GM18511 (cell line): ENCODE results near the gene DDOST.

Source experiments
- ATAC-seq: cut with Tn5 transposase; IDR thresholded peaks from one replicate; pipeline ENCODE4 v1.9.1; 2021; ENCODE audit warnings: mild to moderate bottlenecking, moderate library complexity; ENCODE audit not compliant: unreplicated experiment

The DDOST gene

DNA sequence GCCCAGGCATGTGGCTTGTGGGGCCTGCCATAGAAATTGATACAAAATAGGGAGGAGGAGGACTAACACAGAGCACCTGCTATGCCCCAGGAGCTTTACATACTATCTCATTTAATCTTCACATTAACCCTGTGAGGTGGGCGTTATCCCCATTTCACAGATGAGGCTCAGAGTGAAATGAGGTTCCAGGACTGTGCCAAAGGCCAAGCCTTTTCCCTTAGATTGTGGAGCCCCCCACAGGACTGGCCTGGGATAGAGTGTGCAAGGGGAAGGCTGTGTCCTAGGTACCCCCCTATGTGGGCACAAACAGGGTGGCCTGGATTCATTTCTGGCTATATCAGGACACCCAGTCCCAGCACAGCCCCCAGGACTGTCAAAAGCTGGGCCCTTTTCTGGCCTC lies 2.2 kb upstream of the DDOST start:
- ATAC-seq, result no peak

DNA sequence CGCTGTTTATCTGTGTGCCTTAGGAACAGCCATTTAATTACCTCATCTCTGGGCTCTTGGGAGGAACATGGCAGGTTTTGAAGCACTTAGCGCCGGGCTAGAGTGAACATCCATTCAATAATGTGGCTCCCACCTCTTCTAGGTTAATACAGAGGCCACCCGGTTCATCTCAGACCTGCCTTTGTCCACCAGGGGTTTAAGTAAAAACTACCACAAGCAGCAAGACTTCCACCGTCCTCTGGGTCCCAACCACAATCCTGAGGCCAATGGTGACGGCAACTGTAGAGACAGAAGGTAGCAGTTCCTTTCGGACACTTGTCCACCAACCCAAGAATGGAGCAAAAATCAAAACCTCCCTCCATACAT lies 924 bp upstream of the DDOST start:
- ATAC-seq, result no peak

DNA sequence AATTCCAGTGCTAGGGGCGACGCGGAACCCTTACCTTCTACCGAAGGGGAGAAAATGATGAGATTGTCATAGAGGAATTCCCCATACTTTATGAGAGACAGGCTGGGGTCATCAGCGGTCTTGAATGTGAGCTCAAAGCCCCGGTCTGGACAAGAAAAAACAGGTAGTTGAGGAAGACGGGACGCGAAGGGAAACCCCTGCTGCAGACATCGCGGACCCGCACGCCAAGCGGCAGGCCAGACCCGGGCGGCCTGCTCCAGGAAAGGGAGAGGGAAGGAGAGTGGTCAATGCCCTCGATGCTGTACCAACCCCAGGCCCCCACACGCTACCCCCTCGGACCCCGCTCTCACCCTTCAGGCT lies 342 bp downstream of the DDOST start:
- ATAC-seq, result peak; percentile 7

DNA sequence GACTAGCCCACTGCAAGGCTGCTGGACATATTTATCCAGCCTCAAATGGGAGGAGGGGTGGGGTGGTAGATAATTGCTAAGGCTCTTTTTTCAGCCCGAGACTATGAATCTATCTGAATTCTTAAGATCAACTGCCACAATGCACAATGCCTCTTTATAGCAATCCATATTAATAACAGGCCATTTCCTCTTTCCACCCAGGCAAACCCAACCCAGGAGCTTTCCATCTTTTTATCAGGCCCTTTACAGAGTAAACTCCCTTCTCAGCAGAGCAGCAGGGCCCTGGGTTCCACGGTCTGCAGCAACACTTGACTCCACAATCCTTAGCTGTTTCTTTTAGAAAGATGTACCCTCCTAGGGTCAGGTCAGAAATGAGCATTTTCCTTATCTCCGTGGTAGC lies 806 bp downstream of the DDOST start:
- ATAC-seq, result no peak

DNA sequence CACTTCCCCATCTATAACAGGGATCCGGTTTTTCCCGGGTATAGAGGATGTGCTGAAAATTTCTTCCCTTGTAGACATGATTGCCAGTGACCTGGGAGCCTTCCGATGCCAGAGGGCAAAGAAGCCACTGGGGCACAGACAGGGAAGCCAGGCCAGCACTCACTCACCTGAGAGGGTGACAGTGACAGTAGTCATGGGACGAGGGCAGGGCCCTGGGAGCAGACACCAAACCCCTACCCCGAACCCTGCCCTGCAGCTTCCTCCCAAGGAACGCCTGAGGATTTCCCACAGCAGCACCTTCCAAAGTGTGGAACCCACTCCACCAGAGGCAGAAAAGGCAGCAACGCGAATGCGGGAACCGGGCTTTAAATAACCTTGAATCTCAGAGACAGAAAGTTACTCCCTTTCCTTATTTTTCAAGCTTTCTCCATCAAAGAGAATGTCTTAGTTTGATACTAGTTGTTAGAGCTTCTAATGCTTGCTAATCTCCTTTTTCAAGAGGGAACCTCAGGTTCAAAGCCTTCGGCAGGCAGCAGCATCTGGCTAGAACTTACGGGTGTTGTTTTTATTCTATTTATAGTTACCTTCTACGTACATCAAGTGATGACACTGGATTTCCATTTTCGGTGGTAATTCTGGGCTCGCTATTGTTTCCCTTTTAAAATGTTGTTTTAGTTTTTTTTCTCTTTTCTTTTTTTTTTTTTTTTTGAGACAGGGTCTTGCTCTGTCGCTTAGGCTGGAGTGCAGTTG lies 2.8 kb downstream of the DDOST start:
- no peak for ATAC-seq

DNA sequence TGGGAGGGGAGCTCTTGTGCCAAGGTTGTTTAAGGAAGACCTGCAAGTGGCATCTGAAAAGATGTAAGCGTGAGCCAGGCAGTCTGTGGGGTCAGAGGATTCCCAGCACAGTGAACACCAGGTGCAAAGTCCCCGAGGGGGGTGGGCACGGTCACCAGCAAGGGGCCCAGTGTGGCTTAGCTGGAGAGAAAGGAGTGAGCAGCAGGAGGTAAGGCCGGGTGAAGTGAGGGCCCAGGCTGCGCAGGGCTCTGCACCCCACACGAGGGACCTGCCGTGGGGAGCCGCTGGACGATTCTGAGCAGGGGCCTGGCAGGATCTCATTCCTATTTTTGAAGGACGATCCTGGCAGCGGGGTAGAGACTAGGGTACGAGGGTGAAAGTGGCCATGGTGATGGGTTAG lies 4.1 kb downstream of the DDOST start:
- no peak for ATAC-seq

DNA sequence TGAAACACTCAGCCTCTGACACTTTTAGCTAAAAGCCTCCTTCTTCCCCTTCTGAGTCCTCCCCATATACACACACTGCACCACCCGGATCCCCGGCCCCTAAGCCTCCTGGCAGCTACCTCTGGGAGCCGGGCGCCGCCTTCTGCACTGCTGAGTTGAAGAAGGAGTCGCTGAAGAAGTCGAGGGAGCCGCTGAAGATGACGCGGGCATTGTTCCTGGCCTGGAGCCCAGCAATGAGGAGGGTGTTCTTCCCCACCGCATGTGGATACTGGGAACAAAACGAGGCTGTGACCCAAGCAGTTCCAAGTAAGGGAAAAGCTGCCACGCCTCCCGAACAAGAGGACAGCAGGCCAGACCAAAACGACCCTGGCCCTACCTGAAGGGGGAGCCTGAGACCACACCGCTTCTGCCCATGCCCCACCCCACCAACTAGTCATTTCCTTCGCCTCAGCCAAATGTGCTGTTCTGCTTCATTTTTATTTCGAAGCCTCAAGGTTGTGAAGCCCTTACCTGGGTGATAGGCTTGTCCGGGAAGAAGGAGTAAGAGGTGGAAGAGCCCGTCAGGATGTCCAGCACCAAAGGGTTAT lies 7.0 kb downstream of the DDOST start:
- ATAC-seq, result no peak

DNA sequence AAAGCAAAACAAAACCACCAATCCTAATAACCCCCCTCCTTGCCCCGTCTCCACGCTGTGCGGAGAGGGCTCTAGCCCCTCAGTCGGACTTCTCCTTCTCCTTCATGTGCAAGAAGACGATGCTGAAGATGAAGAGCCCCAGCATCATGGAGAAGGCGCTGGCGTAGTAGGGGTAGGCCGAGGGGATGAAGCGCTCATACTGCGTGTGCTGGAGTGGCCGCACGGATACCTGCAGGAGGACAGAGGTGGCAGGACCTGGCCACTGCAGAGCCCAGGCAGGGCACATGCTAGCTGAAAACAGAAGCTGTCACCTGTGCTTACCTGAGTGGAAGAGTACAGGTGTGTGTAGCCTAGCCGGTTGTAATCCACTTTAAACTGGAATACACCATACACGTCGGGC lies 8.9 kb downstream of the DDOST start:
- no peak for ATAC-seq

DNA sequence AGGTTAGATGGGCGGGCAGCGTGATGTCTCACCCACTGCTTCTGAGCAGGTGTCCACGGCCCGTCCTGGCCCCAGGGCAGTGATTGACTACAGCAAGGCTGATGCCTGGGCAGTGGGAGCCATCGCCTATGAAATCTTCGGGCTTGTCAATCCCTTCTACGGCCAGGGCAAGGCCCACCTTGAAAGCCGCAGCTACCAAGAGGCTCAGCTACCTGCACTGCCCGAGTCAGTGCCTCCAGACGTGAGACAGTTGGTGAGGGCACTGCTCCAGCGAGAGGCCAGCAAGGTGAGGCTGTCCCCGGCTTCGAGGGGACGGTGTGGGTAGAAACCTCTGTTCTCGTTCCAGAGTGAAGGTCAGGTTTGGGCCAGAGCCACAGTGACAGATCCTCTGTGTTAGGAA lies 12.2 kb downstream of the DDOST start:
- no peak for ATAC-seq

DNA sequence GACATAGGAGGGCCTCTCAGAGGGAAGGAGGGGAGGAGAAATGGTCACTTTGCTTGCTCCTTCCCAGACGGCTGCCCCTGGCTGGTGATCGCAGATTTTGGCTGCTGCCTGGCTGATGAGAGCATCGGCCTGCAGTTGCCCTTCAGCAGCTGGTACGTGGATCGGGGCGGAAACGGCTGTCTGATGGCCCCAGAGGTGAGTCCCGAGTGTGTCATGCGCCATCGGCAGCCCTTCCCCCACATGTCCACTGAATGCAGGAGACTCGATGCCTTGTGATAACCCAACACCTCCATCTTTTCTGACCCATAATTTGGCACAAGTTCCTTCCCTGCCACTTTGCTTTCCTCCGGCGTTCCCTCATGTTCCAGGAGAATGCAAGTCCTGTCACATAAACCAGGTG lies 12.7 kb downstream of the DDOST start:
- ATAC-seq, result no peak

DNA sequence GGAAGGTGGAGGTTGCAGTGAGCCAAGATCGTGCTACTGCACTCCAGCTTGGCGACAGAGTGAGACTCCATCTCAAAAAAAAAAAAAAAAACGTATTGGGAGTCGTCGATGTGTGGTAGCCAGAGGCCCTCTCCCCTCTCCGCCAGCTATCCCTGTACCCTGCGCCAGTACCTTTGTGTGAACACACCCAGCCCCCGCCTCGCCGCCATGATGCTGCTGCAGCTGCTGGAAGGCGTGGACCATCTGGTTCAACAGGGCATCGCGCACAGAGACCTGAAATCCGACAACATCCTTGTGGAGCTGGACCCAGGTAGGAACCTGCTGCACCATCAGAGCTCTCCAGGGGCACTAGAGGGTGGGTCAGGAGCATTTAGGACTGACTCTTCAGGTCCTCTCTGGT lies 15.8 kb downstream of the DDOST start:
- no peak for ATAC-seq

DNA sequence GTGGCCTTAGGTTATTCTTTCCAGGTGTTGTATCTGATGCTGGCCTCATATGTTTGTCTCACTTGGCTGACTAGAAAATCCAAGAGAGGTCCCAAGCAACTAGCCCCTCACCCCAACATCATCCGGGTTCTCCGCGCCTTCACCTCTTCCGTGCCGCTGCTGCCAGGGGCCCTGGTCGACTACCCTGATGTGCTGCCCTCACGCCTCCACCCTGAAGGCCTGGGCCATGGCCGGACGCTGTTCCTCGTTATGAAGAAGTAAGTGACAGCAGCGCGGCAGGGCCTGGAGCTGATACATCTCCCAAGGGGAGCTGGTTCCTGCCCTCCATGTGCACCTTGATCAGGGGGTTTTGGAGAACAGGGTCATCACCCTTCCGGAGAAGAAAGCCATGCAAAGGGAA lies 16.8 kb downstream of the DDOST start:
- ATAC-seq, result no peak

DNA sequence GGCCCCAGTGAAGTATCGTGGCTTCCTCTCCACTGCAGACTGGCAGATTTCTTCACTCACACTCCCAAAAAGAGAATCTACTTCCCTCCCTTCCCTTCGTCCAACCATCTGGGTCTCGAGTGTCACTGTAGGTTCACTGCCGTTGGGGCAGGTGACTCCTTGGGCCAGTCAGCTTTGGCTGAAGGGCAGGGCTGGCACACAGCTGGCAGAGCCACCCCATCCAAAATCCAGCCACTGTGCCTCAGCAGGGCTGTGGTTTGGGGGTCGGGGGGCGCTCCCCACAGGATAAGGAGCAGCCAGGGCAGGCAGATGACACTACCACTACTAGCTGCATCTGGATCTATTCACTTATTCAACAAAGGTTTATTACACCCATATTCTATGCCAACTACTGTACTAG lies 18.1 kb downstream of the DDOST start:
- no peak for ATAC-seq

DNA sequence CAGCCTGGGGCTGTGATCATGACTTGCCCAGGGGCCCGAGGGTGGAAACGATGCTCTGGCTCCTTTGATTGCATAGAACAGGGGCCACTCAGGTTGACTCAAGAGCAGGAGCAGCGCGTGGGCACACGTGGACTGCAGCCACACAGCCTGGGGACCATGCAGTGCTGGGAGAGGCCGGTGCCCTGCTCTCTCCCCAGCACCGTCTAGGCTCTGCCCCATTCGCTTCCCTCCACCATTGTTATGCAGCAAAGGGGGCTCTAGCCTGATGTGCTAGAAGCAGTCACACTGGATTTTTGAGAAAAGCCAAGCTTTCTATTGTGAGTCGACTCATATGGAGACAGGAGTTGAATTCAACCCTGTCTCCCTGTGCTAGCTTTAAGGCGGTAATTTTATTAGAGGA lies 19.2 kb downstream of the DDOST start:
- no peak for ATAC-seq

DNA sequence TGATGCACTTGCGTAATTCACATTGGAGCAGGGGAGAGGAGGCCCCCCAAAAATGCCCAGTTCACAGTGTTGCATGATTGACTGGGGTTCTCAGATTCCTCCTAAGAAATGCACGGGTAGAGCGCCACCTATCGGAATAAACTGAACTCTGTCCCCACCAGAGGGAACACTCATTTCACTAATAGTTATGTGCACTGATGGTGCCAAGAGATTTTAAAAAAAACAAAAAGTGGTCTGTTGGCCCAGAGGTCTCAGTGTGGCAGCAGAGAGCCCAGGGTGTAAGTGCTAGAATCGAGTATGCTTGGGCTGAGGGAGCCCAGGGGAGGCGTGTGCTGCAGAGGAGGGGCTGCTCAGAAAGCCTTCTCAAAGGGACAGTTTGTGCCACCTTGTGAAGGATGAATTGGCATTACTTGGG lies 21.0 kb downstream of the DDOST start:
- ATAC-seq, result no peak

DNA sequence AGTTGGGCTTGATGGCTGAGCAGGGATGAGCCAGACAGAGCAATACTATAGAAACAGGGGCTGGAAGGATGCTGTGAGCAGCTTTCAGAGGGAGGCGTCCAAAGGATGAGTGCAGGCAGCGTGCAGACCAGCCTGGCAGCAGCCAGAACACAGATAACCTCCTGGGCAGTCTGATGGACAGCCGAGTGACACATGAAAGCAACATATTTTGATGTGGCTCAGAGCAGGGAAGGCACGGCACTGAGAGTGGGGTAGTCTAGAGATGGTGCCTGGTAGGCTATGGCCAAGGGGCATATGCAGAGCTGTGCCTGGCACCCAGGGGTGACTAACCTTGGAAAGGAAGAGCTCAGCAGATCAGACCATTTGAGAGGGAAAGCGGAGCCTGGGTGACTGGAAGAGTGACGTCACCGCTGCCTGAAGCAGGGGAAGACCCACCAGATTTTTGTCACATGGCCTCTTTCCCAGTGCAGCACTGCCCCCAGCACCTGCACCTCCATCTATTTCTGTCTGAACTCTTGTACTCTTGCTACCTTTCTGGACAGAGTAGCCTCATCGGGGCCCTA lies 24.3 kb downstream of the DDOST start:
- ATAC-seq, result no peak

DNA sequence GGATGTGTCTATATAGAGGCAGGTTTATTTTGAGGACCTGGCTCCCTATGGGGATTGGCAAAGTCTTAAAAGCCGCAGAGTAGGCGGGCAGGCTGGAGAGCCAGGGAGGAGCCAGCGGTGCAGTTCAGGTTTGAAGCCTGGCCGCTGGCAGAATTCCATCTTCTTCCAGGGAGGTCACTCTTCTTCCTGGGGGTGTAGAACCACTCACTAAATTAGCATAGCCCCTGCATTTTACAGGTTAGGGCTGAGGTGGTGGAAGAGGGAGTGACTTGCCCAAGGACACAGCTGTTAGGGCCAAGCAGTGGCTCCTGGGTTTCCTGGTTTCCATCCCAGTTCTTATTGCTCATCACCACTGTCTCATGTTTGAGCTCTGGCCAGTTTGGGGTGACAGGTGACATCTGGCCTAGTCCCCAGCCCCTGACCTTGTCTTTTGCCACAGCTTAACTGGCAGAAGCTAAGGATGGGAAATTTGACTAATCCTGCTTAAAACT lies 26.5 kb downstream of the DDOST start:
- no peak for ATAC-seq

DNA sequence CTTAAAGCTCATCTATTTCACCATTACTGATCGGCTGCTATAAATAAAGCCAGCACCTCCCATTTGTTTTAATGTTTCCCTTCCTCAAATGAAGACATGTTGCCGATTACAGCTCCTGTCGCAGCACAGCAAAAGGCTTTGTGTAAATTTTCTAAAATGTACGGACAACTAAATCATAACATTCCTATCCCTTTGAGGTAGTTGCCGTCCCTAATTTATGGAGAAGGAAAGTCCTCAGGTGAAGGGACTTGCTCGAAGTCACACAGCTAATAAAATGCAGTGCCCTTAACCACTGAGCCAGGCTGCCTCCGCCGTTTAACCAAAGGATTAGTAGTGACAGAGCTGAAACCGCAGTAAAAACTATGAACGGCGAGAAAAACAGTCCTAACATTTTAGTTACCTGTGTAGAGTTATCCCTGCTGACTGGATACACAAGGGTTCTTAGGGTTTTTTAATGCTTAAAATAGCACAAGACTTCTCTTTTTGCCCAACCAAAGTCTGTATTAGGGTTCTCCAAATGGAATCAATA lies 27.0 kb downstream of the DDOST start:
- no peak for ATAC-seq

DNA sequence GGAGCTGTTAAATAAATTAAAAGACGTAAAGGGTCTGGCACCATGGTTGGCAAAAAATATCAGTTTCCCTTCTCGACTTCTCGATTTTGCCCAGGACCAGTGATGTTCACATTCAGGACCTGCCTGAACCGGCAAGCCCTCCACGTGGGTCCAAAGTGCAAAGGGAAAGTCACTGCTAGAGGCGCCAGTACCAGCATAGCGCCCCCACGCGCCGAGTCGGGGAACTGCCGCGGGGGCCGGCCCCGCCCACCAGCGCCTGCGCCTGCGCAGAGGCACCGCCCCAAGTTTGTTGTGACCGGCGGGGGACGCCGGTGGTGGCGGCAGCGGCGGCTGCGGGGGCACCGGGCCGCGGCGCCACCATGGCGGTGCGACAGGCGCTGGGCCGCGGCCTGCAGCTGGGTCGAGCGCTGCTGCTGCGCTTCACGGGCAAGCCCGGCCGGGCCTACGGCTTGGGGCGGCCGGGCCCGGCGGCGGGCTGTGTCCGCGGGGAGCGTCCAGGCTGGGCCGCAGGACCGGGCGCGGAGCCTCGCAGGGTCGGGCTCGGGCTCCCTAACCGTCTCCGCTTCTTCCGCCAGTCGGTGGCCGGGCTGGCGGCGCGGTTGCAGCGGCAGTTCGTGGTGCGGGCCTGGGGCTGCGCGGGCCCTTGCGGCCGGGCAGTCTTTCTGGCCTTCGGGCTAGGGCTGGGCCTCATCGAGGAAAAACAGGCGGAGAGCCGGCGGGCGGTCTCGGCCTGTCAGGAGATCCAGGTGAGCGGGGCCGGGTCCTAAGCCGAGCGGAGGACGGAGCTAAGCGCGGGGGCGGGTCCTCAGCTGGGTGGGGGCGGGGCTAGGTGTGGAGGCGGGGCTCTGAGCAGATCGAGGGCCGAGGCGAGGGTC lies 27.7 kb downstream of the DDOST start, which contains the start of gene PINK1:
Gene PINK1, plus strand, starts transcription at position 269 of the 875 bp plus-strand sequence. Its CDS starts 91 bp downstream, at position 360.
- ATAC-seq, result peak; percentile 72

DNA sequence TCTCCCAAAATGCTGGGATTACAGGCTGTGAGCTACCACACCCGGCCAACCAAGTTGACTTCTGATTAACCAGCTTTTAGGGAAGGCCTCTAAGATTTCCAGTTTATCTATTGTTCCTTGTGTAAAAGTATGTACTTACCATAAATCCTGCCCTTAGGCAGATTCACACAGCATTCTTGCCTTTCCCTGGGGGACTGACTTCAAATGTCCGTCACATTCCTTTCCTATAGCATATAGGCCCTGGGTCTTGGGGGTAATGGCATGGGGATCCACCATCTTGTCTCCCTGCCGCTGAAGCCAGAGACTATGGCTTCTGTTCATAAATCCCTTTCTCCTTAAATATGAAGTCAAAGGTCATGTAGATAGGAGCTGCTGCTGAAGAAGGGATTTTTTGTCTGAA lies 28.8 kb downstream of the DDOST start:
- no peak for ATAC-seq

DNA sequence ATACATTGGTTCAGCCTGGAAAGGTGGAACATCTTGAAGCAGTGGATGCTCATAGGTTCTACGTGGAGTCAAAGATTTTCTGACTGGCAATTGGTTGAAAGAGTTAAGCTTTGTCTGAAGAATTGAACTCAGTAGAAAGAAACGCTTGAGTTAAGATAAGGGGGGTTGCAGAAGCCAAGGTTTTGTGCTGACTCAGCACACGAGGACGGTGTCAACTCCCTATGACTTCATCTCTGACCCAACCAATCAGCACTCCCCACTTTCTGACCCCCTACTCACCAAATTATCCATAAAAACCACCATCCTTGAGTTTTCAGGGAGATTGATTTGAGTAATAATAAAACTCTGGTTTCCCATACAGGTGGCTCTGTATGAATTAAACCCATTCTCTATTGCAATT lies 30.4 kb downstream of the DDOST start:
- no peak for ATAC-seq
